GM10847 (cell line): ENCODE data around the gene MAPKAPK5.

ENCODE experiments used
- POLR2A ChIP-seq: IDR thresholded peaks from 2 replicates; pipeline ENCODE4 v1.6.1; 2011; ENCODE audit not compliant: insufficient read length; ENCODE audit errors: extremely low read depth

MAPKAPK5 gene

GRCh38 chr12:111868676-111869588 is 26.9 kb downstream of the MAPKAPK5 start:
- TF ChIP-seq POLR2A = no peak

GRCh38 chr12:111869671-111870070 is 27.6 kb downstream of the MAPKAPK5 start:
- TF ChIP-seq POLR2A = no peak

GRCh38 chr12:111870216-111870615 is 28.2 kb downstream of the MAPKAPK5 start:
- no peak for TF ChIP-seq POLR2A

GRCh38 chr12:111870706-111871105 is 28.7 kb downstream of the MAPKAPK5 start:
- TF ChIP-seq POLR2A = no peak

GRCh38 chr12:111873113-111873512 is 31.1 kb downstream of the MAPKAPK5 start:
- no peak for TF ChIP-seq POLR2A

GRCh38 chr12:111881716-111882115 is 39.7 kb downstream of the MAPKAPK5 start:
- no peak for TF ChIP-seq POLR2A

GRCh38 chr12:111886662-111887545 is 44.9 kb downstream of the MAPKAPK5 start:
- TF ChIP-seq POLR2A = no peak

- no peak for TF ChIP-seq POLR2A
Observed at GRCh38 chr12:111887926-111888745, 46.1 kb downstream of the MAPKAPK5 start.

- no peak for TF ChIP-seq POLR2A
Observed at GRCh38 chr12:111893287-111893686, 51.3 kb downstream of the MAPKAPK5 start.

- TF ChIP-seq POLR2A = no peak
Observed at GRCh38 chr12:111894556-111894955, 52.5 kb downstream of the MAPKAPK5 start.

GRCh38 chr12:111901182-111901581 is 59.2 kb downstream of the MAPKAPK5 start:
- TF ChIP-seq POLR2A = no peak

- TF ChIP-seq POLR2A = no peak
Observed at GRCh38 chr12:111904446-111904975, 62.5 kb downstream of the MAPKAPK5 start.

- TF ChIP-seq POLR2A = no peak
Observed at GRCh38 chr12:111905502-111905901, 63.5 kb downstream of the MAPKAPK5 start.

- TF ChIP-seq POLR2A = no peak
Observed at GRCh38 chr12:111907740-111908139, 65.7 kb downstream of the MAPKAPK5 start.

- TF ChIP-seq POLR2A = no peak
Observed at GRCh38 chr12:111925171-111925570, 83.1 kb downstream of the MAPKAPK5 start.
